NCI-H1436 treated with DMSO at 0.1 percent for 48 hours (cell line): ENCODE results near the gene SLC6A18.

Source experiments
- DNase-seq: peaks from one replicate; lab custom pipeline; 2025; lab: John Stamatoyannopoulos, UW

The SLC6A18 gene

DNA sequence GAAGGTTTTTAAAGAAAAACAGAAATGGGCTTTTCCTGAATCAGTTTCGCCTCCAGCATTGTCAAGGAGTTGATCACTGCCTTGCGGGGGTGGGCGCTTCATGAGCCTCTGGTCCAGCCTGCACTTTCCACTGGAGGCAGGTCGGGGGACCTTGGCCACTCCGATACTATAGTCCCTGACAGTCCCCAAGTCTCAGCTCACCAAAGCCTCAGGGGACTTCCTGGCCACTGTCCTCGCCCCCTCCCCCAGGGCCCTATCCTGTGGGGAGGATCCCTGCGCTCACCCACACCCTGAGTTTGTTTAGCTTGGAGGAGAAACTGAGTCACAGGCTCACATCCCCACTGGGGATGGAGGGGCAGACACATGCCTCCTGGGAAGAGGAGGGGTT is 22.4 kb upstream of the SLC6A18 start:
- DNase-seq, result no peak

DNA sequence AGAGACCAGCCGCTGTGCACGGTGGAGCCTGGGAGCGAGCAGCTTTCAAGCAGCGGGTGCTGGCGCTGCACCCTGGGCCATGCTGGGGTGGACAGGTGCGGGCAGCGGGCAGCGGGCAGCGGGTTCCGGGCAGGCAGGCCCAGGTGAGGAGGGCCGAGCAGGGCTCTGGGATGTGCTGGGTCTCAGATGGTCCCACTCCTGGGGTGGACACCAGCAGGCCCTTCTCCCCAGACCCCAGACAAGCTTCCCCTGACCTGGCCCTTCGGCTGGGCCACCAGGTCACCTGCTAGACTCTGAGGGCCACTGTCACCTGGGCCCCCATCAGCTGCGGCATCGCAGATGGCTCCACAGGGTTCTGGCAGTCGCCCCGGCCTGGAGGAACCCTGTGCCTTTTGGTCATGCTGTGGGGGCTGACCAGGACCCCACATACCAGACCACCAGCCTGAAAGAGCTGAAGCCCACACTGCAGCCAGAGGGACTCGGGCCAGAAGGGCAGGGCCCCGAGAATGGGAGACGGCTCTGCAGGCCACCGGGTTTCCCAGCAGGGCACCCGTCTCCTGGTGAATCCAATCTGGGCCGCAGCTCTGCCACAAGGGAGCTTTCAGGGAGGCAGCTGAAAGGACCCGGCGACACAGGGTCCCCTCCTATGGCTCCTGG is 21.7 kb upstream of the SLC6A18 start:
- DNase-seq, result no peak

- DNase-seq, result no peak
Observed at GRCh38 chr5:1203968-1204692, 21.1 kb upstream of the SLC6A18 start.

- no peak for DNase-seq
Observed at GRCh38 chr5:1204693-1205242, 20.4 kb upstream of the SLC6A18 start.

DNA sequence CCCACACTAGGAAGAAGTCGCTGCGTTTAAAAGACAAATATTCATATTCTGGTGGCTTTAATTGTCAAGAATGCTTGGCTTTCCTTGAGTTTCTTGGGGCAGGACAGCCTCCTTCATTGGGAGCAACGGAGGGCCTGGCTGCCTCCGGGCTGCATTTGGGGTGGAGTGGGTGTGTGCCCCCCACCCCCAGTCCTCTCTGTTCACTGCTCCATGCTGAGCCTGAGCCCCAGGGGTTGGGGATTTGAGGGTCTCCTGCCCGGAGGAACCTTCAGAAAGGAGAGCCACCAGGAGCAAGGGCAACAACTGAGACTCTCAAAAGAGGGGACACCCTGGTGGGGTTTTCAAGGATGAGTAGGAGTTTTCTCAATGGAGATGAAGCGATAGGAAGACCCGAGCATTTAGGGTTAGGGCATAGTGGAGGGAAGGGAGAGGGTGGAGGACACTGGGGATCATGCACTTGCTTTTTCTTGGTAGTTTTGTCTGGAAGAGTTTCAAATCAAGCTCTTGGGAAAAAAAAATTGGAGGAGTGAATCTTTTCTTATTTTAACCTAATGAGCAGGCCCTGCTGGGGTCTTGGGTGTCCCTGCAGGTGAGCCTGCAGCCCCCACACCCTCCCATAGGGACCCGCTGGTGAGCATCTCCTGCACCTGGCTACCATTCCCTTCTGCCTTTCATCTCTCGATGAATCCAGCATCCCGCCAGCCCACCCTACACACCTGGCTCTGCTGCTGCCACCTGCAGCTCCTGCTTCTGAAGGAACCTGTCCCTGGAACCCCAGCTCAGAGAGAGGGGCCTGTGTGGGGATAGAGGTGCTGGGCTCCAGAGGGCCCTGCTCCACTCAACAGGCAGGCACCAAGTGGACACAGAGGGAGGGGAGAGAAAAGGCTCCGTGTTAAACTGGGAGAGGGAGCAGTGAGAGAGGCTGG is 19.7 kb upstream of the SLC6A18 start:
- no peak for DNase-seq

DNA sequence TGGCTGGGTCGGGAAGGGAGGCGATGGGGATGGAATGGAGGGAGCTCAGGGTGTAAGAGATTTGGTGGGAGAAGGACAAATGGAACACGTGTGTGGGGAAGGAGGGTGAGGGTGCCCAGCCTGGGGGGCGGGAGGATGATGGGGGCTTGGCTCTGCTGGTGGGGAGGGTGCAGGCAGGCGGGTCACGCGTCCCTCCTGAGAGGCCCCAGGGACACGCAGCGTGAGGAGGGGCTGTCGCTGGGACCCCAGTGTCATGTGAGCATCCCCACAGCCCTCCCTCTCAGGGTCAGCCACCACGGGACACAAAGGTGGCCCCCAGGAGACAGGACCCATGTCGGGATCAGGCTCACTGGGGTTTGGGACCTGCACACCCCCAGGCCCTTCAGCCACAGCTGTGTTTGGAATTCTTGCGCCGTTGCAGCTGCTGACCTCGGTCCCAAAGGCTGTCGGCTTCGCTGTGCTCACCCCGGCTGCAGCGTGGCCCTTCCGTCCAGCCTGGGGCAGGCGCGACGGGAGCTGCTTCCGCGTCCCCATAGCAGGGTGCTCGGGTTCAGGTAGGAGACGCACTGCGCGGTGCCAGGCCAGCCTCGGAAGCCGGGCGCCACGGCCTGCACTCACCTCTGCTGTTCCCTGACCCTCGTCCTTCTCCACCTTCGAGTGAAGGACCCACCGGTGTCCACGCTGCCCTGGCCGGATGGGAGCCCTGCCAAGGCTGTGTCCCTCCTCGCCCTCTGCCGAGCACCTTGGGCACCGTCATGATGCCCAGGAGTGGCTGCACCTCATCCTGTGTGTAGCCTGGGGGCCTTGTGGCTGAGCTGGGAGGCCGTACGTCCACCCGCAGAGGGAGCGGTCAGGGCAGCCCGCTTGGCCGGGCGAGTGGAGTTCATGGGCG is 18.4 kb upstream of the SLC6A18 start:
- DNase-seq, result no peak

- no peak for DNase-seq
Observed at GRCh38 chr5:1207555-1207954, 17.6 kb upstream of the SLC6A18 start.

GRCh38 chr5:1208221-1208742 is 16.9 kb upstream of the SLC6A18 start:
- no peak for DNase-seq

DNA sequence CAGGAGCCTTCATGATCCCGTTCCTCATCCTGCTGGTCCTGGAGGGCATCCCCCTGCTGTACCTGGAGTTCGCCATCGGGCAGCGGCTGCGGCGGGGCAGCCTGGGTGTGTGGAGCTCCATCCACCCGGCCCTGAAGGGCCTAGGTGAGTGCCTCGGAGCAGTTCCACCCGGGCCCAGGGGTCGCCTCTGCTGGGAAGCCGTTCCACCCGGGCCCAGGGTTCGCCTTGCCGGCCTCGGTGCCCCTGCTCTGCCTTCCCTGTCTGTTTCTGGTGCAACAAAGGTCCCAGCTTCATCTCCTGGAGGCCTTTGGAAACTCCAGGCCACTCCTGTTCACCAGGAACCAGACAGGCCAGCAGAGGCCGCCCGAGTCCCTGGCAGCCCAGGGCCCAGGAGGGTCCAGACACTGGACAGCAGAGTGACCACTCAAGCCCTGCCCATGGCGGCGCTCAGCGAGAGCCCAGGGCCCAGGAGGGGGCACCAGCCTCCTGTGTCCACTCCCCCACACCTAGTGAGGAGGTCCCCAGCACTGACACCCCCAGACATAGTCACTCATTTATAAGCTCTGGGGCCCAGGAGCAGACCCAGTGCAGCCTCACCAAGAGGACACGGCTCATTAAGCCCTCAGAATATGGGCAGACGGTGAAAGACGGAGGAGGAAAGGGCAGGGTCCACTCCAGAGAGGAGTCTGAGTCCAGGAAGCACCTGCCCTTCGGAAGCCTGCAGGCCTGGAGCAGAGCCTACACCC is 16.3 kb upstream of the SLC6A18 start:
- no peak for DNase-seq

- no peak for DNase-seq
Observed at GRCh38 chr5:1209489-1209852, 15.7 kb upstream of the SLC6A18 start.

GRCh38 chr5:1209896-1210776 is 15.0 kb upstream of the SLC6A18 start:
- no peak for DNase-seq

DNA sequence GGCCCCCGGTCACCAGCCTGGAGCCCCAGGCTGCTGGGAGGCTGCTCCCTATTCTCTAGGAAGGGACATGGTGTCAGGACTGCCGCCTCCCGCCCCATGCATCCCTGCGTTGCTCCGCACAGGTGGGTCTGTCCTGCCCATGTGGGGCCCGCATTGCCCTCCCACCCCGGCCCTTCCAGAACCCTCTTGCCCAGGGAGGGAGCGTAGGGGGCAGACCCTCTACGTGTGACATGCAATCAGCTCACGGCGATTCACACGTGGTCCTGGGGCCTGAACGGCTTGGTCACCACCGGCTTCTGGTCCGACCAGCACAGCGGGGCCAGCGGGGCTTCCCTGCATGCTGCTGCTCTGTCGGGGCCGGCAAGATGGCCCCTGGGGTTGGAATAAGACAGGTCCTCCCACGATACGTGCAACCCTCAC is 14.3 kb upstream of the SLC6A18 start:
- no peak for DNase-seq

DNA sequence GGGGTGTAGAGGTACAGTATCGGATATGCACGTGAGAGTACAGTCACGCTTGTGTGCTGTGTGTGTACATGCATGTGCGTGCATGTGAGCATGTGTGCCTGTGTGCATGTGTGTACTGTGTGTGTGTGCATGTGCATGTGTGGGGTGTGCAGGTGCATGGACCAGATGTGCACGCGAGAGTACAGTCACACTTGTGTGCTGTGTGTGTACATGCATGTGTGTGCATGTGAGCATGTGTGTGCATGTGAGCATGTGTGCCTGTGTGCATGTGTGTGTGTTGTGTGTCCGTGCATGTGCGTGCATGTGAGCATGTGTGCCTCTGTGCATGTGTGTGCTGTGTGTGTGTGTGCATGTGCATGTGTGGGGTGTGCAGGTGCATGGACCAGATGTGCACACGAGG is 13.5 kb upstream of the SLC6A18 start:
- DNase-seq, result no peak

- no peak for DNase-seq
Observed at GRCh38 chr5:1212271-1212670, 12.9 kb upstream of the SLC6A18 start.

GRCh38 chr5:1212881-1213280 is 12.3 kb upstream of the SLC6A18 start:
- no peak for DNase-seq

- no peak for DNase-seq
Observed at GRCh38 chr5:1213508-1214162, 11.5 kb upstream of the SLC6A18 start.

DNA sequence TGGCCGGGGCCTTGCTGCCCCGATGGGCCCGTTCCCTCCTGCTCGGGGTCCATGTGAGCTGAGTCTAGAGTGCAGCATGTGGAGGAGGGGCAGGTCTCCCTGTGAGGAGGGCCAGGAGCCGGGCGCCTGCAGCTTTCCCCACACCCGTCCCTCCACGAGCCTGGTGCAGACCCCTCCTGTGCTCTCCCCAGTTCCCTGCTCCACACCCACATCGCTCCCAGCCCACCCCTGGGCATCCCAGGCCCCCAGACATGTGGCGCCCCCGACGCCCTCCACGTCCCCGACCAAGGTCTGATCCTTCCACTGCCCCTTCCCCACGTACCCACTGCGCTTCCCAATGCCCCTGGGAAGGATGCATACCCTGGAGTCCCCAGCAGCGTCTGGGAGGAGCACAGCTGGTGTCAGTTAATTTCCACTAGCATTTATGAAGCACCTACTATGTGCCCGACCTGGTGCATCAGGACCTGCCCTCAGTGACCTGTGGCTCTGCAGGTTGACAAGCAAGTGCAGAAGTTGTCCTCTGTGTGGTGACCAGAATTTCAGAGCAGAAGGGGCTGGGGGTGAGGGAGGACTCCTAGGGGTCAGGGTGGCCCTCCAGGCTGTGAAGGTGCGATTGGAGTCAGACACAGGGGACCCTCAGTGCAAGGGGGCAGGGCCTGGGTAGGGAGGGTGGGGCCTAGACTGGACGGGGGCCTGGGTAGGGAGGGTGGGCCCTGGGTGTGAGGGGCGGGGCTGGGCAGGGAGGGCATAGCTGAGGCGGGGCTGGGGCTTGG is 10.8 kb upstream of the SLC6A18 start:
- no peak for DNase-seq

DNA sequence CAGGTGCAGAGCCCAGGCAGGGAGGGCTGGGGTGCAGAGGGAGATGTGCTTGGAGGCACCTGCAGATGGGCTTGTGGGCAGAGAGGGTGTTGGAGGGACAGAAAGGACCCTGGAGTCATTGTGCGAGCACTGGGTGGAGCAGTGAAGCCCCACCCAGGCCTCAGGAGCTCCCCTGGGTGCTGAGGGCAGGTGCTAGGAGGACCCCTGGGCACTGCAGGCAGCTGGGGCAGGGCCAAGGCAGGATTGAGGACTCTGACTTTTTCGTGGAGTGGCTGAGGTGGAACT is 10.3 kb upstream of the SLC6A18 start:
- peak; percentile 54 for DNase-seq
